ENCODE measurements around the gene CLIC1.

DNA sequence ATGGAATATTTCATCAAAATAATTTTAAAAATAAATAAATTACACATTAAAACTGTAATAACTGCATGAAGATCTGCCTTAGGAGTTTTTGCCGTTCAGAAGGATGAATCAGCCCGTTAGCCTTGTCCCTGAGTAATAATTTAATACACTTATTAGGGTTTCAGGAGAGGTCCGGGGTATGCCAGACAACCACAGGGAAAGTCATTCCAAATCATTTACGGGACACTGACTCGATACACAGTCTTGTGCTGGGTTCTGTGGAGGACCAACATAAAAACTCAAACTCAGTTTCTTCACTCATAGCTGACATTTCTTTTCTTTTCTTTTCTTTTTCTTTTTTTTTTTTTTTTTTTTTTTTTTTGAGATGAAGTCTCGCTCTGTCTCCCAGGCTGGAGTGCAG, 30.4 kb downstream of the CLIC1 start:
- no peak for TF ChIP-seq CTCF (IDR thresholded peaks at IDR 0.05)
- TF ChIP-seq EP300 (IDR thresholded peaks at IDR 0.05; ENCODE audit: low read depth): no peak

All from transverse colon (tissue), 3 donors.